SK-N-SH treated with all-trans-retinoic acid at 6 μM for 48 hours (cell line): ENCODE results near the gene VPS35L.

ENCODE experiments used
- ATAC-seq: fragments of 200-7000 bp; cut with Tn5 transposase; 3 replicates; pipeline ENCODE4 v1.9.1; 2020; ENCODE audit warnings: mild to moderate bottlenecking, moderate library complexity
- ARNTL ChIP-seq: fragments of 450-650 bp; formaldehyde crosslinking; IDR thresholded peaks from 2 replicates; pipeline ENCODE4 v1.5.0; 2020; ENCODE audit warnings: low read depth, mild to moderate bottlenecking, moderate library complexity, borderline replicate concordance
- CSDC2 ChIP-seq: fragments of 250-450 bp; sonication (Bioruptor Pico); IDR thresholded peaks from 2 replicates; pipeline ENCODE4 v1.5.0; 2020; ENCODE audit warnings: mild to moderate bottlenecking, moderate library complexity
- CSRNP3 ChIP-seq: fragments of 250-450 bp; sonication (Bioruptor Pico); IDR thresholded peaks from 2 replicates; pipeline ENCODE4 v1.5.1; 2021; ENCODE audit warnings: mild to moderate bottlenecking, moderate library complexity
- ESRRG ChIP-seq: fragments of 250-450 bp; sonication (Bioruptor Pico); IDR thresholded peaks from 2 replicates; pipeline ENCODE4 v1.6.1; 2021; ENCODE audit warnings: mild to moderate bottlenecking
- GLIS3 ChIP-seq: fragments of 250-450 bp; sonication (Bioruptor Pico); IDR thresholded peaks from 2 replicates; pipeline ENCODE4 v1.5.0; 2020; ENCODE audit warnings: mild to moderate bottlenecking, moderate library complexity
- ISL1 ChIP-seq: fragments of 250-450 bp; sonication (Bioruptor Pico); IDR thresholded peaks from 2 replicates; pipeline ENCODE4 v2.1.2; 2022; ENCODE audit warnings: mild to moderate bottlenecking, moderate library complexity
- OSR1 ChIP-seq: fragments of 250-450 bp; sonication (Bioruptor Pico); IDR thresholded peaks from 2 replicates; pipeline ENCODE4 v1.8.0; 2022; ENCODE audit warnings: moderate library complexity, mild to moderate bottlenecking, inconsistent platforms
- PPARA ChIP-seq: fragments of 250-450 bp; sonication (Bioruptor Pico); IDR thresholded peaks from 2 replicates; pipeline ENCODE4 v1.5.0; 2020; ENCODE audit warnings: mild to moderate bottlenecking, borderline replicate concordance
- RARB ChIP-seq: fragments of 250-450 bp; sonication (Bioruptor Pico); IDR thresholded peaks from 2 replicates; pipeline ENCODE4 v1.8.0; 2021; ENCODE audit warnings: mild to moderate bottlenecking, moderate library complexity
- SNAI2 ChIP-seq: fragments of 250-450 bp; sonication (Bioruptor Pico); IDR thresholded peaks from 2 replicates; pipeline ENCODE4 v1.5.0; 2020; ENCODE audit warnings: mild to moderate bottlenecking, moderate library complexity
- TOX ChIP-seq: fragments of 250-450 bp; sonication (Bioruptor Pico); IDR thresholded peaks from 2 replicates; pipeline ENCODE4 v1.8.0; 2021; ENCODE audit warnings: mild to moderate bottlenecking, moderate library complexity, borderline replicate concordance
- TSHZ2 ChIP-seq: fragments of 250-450 bp; sonication (Bioruptor Pico); IDR thresholded peaks from 2 replicates; pipeline ENCODE4 v1.5.0; 2020; ENCODE audit warnings: mild to moderate bottlenecking, moderate library complexity
- ZC3H10 ChIP-seq: fragments of 250-450 bp; sonication (Bioruptor Pico); IDR thresholded peaks from 2 replicates; pipeline ENCODE4 v1.5.1; 2021; ENCODE audit warnings: mild to moderate bottlenecking, moderate library complexity
- ZFP3 ChIP-seq: fragments of 250-450 bp; sonication (Bioruptor Pico); IDR thresholded peaks from 2 replicates; pipeline ENCODE4 v1.5.0; 2020; ENCODE audit warnings: mild to moderate bottlenecking, moderate library complexity
- ZNF565 ChIP-seq: fragments of 450-650 bp; formaldehyde crosslinking; conservative IDR thresholded peaks from 2 replicates; pipeline ENCODE4 v1.5.0; 2020; ENCODE audit warnings: low read depth, mild to moderate bottlenecking, moderate library complexity
- ZNF8 ChIP-seq: fragments of 450-650 bp; formaldehyde crosslinking; IDR thresholded peaks from 2 replicates; pipeline ENCODE4 v1.5.0; 2020; ENCODE audit warnings: mild to moderate bottlenecking, moderate library complexity
- TF ChIP-seq, protein P1 (sequence below): fragments of 250-450 bp; sonication (Bioruptor Pico); IDR thresholded peaks from 2 replicates; pipeline ENCODE4 v1.8.0; 2021; ENCODE audit warnings: low read depth, mild to moderate bottlenecking, moderate library complexity, borderline replicate concordance
- TF ChIP-seq, protein P2 (sequence below): fragments of 250-450 bp; sonication (Bioruptor Pico); IDR thresholded peaks from 2 replicates; pipeline ENCODE4 v1.8.0; 2020; ENCODE audit warnings: mild to moderate bottlenecking, moderate library complexity, borderline replicate concordance

VPS35L gene

DNA sequence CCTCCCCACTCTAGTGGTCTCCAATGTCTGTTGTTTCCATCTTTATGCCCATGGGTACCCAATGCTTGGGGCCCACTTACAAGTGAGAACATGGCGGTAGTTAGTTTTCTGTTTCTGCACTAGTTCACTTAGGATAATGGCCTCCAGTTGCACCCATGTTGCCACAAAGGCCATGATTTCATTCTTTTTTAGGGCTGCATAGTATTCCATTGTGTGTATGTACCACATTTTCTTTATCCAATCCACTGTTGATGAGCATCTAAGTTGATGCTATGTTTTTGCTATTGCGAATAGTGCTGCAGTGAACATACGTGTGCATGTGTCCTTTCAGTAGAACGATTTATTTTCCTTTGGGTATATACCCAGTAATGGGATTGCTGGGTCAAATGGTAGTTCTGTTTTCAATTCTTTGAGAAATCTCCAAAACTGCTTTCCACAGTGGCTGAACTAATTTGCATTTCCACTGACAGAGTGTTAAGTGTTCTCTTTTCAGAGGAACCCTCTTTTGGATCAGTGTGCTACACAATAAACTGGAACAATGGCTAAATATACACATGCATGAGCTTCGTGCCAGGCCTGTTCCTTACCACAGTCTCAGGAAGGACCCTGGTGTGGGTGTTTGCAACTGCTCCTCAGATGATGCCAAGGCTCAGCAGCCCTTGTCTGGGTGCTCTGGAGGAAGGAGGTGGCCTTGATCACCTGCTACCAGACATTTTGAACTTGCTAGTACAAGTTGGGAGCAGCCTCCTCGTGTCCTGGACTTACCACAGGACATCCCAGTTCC, 128.1 kb downstream of the VPS35L start:
- no peak for ATAC-seq
- TF ChIP-seq TSHZ2 (CRISPR knock-in tag) (no peak), ESRRG (CRISPR knock-in tag) (no peak), RARB (CRISPR knock-in tag) (no peak), CSRNP3 (CRISPR knock-in tag) (no peak), ZNF8 (CRISPR knock-in tag) (peak; percentile 73), ARNTL (CRISPR knock-in tag) (no peak)

DNA sequence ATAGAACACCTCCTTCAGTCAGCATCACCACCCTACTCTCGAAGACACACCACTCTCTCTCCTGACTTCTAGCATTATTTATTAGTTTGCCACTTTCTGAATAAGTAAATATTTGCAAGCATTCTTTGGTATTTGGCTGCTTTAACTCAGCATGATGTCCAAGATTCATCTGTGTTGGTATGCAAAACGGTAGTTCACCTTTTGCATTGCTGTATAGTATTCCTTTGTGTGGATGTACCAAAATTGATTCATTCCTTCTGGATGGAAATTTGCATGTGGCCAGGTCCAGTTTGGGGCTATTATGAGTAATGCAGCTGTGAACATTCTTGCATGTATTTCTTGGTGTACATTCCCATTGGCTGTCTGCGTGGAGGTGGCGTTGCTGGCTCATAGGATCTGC, 129.7 kb downstream of the VPS35L start:
- no peak for ATAC-seq
- TF ChIP-seq ZNF8 (CRISPR knock-in tag) (peak; percentile 31; the same call in 1 of the 2 replicates), PPARA (CRISPR knock-in tag) (no peak)
- TF ChIP-seq, all 23 proteins: peak for 1

- TF ChIP-seq SNAI2 (CRISPR knock-in tag): no peak
- TF ChIP-seq, protein P1, sequence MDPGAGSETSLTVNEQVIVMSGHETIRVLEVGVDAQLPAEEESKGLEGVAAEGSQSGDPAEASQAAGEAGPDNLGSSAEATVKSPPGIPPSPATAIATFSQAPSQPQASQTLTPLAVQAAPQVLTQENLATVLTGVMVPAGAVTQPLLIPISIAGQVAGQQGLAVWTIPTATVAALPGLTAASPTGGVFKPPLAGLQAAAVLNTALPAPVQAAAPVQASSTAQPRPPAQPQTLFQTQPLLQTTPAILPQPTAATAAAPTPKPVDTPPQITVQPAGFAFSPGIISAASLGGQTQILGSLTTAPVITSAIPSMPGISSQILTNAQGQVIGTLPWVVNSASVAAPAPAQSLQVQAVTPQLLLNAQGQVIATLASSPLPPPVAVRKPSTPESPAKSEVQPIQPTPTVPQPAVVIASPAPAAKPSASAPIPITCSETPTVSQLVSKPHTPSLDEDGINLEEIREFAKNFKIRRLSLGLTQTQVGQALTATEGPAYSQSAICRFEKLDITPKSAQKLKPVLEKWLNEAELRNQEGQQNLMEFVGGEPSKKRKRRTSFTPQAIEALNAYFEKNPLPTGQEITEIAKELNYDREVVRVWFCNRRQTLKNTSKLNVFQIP: no peak
- no peak for TF ChIP-seq ZNF8 (CRISPR knock-in tag)
- TF ChIP-seq OSR1: no peak
- no peak for ATAC-seq
Measured at GRCh38 chr16:19687279-19687678, 131.8 kb downstream of the VPS35L start.

DNA sequence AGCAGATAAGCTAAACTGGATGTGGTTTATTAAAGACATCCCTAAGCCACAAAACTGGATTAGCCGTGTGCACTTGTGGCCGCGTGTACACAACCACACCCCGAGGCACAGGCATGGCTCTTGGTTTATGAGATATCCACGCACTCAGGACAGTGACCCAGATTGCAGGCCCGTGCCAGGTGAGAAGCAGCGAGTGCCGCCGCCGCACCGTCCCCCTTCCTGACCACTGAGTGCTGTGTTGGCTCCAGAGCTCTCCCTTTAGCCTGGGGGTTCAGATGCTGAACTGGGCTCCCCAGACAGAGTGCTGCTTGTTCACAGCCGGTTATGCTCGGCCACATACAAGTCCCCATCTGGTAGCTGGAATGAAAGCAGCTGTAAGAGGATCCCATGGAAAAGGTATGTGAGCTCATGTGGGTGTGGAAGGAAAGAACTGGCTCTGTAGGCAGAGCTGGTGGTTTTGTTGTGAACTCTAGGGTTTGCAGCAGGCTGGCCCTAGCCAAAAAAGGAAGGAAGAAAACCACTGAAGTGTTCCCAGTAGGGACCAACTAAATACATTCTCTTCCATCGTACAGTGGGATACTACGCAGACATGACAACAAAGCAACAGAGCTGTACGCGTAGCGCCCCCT, 133.0 kb downstream of the VPS35L start:
- ATAC-seq: no peak
- TF ChIP-seq SNAI2 (CRISPR knock-in tag) (no peak), ISL1 (CRISPR knock-in tag) (no peak), OSR1 (no peak), ZNF8 (CRISPR knock-in tag) (no peak), ZFP3 (CRISPR knock-in tag) (no peak), GLIS3 (CRISPR knock-in tag) (no peak), TOX (CRISPR knock-in tag) (no peak), CSDC2 (CRISPR knock-in tag) (no peak), ZNF565 (CRISPR knock-in tag) (no peak), ESRRG (CRISPR knock-in tag) (no peak)
- TF ChIP-seq, protein P2, sequence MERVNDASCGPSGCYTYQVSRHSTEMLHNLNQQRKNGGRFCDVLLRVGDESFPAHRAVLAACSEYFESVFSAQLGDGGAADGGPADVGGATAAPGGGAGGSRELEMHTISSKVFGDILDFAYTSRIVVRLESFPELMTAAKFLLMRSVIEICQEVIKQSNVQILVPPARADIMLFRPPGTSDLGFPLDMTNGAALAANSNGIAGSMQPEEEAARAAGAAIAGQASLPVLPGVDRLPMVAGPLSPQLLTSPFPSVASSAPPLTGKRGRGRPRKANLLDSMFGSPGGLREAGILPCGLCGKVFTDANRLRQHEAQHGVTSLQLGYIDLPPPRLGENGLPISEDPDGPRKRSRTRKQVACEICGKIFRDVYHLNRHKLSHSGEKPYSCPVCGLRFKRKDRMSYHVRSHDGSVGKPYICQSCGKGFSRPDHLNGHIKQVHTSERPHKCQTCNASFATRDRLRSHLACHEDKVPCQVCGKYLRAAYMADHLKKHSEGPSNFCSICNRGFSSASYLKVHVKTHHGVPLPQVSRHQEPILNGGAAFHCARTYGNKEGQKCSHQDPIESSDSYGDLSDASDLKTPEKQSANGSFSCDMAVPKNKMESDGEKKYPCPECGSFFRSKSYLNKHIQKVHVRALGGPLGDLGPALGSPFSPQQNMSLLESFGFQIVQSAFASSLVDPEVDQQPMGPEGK (CRISPR knock-in tag): no peak

- TF ChIP-seq ZC3H10 (CRISPR knock-in tag): no peak
- TF ChIP-seq, all 23 proteins: peak for 0
- no peak for ATAC-seq
Measured at GRCh38 chr16:19689342-19689741, 133.8 kb downstream of the VPS35L start.
